HL-60 (cell line): Measurements from ENCODE around the gene NMUR2.

Source experiments
- DNase-seq, 2 experiments: peaks; one replicate each; pipeline ENCODE4 v3.0.0-alpha.2; 2010 to 2020; ENCODE audit warnings: low read depth in 1 of 2, low spot score in 1 of 2
- H3K27ac ChIP-seq: fragments of 250-450 bp; sonication (Bioruptor Pico); replicated peaks from 2 replicates; pipeline ENCODE4 v1.5.1; 2020; ENCODE audit warnings: mild to moderate bottlenecking, moderate library complexity
- H3K27me3 ChIP-seq: fragments of 250-450 bp; sonication (Bioruptor Pico); 2 replicates; pipeline ENCODE4 v1.5.1; 2021; ENCODE audit warnings: mild to moderate bottlenecking, moderate library complexity; ENCODE audit not compliant: insufficient read depth, poor library complexity, severe bottlenecking
- H3K4me3 ChIP-seq: replicated peaks from 2 replicates; pipeline ENCODE4 v1.5.1; 2011; ENCODE audit warnings: mild to moderate bottlenecking, control low read depth, low read length; ENCODE audit not compliant: insufficient read depth
- GABPA ChIP-seq: IDR thresholded peaks from 2 replicates; pipeline ENCODE4 v1.6.1; 2012; ENCODE audit warnings: low read depth
- POLR2AphosphoS5 ChIP-seq: IDR thresholded peaks from 2 replicates; pipeline ENCODE4 v1.6.1; 2012; ENCODE audit warnings: low read depth
- SPI1 ChIP-seq: IDR thresholded peaks from 2 replicates; pipeline ENCODE4 v1.6.1; 2012; ENCODE audit warnings: low read depth, mild to moderate bottlenecking, borderline replicate concordance
- TF ChIP-seq, protein P1 (sequence below): IDR thresholded peaks from 2 replicates; pipeline ENCODE4 v1.6.1; 2012; ENCODE audit warnings: low read depth; ENCODE audit not compliant: insufficient replicate concordance
- TF ChIP-seq, protein P2 (sequence below): IDR thresholded peaks from one replicate; pipeline ENCODE4 v1.5.1; 2011; ENCODE audit warnings: low read length, control low read depth, inconsistent platforms; ENCODE audit not compliant: insufficient read depth

Gene NMUR2

DNA sequence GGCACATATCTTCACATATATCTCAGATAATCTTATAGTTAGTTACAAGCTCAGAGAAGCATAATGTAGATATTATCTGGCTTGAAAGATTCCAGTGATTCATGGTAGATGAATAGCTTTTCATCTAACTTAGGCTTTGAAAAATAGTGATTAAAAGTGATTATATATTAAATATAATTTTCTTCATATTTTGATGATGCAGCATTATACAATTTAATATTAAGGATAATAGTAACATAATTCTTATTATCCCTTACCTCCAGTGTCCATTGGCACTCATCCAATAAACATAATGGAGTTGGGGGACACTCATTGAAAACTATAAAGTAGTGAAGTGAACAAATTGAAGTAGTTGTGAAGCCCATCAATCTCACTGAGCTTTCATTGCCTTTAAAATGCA is 35.8 kb downstream of the NMUR2 start:
- Histone ChIP-seq H3K27me3 (no peaks in the 10 kb centered on the region), H3K27ac (no peak overlapping the region), H3K4me3 (no peak overlapping the region)
- DNase-seq = no peak
- TF ChIP-seq GABPA = no peak
- TF ChIP-seq, protein P1, sequence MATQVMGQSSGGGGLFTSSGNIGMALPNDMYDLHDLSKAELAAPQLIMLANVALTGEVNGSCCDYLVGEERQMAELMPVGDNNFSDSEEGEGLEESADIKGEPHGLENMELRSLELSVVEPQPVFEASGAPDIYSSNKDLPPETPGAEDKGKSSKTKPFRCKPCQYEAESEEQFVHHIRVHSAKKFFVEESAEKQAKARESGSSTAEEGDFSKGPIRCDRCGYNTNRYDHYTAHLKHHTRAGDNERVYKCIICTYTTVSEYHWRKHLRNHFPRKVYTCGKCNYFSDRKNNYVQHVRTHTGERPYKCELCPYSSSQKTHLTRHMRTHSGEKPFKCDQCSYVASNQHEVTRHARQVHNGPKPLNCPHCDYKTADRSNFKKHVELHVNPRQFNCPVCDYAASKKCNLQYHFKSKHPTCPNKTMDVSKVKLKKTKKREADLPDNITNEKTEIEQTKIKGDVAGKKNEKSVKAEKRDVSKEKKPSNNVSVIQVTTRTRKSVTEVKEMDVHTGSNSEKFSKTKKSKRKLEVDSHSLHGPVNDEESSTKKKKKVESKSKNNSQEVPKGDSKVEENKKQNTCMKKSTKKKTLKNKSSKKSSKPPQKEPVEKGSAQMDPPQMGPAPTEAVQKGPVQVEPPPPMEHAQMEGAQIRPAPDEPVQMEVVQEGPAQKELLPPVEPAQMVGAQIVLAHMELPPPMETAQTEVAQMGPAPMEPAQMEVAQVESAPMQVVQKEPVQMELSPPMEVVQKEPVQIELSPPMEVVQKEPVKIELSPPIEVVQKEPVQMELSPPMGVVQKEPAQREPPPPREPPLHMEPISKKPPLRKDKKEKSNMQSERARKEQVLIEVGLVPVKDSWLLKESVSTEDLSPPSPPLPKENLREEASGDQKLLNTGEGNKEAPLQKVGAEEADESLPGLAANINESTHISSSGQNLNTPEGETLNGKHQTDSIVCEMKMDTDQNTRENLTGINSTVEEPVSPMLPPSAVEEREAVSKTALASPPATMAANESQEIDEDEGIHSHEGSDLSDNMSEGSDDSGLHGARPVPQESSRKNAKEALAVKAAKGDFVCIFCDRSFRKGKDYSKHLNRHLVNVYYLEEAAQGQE = no peak
- TF ChIP-seq SPI1 = no peak
- TF ChIP-seq POLR2AphosphoS5 = no peak
- TF ChIP-seq, protein P2, sequence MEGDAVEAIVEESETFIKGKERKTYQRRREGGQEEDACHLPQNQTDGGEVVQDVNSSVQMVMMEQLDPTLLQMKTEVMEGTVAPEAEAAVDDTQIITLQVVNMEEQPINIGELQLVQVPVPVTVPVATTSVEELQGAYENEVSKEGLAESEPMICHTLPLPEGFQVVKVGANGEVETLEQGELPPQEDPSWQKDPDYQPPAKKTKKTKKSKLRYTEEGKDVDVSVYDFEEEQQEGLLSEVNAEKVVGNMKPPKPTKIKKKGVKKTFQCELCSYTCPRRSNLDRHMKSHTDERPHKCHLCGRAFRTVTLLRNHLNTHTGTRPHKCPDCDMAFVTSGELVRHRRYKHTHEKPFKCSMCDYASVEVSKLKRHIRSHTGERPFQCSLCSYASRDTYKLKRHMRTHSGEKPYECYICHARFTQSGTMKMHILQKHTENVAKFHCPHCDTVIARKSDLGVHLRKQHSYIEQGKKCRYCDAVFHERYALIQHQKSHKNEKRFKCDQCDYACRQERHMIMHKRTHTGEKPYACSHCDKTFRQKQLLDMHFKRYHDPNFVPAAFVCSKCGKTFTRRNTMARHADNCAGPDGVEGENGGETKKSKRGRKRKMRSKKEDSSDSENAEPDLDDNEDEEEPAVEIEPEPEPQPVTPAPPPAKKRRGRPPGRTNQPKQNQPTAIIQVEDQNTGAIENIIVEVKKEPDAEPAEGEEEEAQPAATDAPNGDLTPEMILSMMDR = no peak

DNA sequence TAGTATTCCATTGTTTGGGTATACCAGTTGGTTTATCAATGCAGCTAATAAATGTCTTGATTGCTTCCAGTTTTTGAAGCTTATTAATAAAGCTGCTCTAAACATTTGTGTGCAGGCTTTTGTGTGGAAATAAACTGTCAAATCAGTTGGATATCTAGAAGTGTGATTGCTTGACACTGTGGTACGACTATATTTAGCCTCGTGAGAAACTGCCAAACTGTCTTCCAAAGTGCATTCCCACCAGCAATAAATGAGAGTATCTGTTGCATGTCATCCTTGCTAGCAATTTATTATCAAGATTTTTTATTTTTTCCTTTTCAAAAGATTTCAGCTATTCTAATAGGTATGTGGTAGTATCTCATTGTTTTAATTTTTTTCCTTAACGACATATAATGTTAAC is 37.5 kb downstream of the NMUR2 start:
- no peak for DNase-seq
- H3K27ac ChIP-seq = no peak overlapping the region
- H3K27me3 ChIP-seq = no peaks in the 10 kb centered on the region
- H3K4me3 ChIP-seq = no peak overlapping the region
- TF ChIP-seq POLR2AphosphoS5 = no peak
- no peak for TF ChIP-seq GABPA
- TF ChIP-seq, protein P1 = no peak
- TF ChIP-seq SPI1 = no peak

DNA sequence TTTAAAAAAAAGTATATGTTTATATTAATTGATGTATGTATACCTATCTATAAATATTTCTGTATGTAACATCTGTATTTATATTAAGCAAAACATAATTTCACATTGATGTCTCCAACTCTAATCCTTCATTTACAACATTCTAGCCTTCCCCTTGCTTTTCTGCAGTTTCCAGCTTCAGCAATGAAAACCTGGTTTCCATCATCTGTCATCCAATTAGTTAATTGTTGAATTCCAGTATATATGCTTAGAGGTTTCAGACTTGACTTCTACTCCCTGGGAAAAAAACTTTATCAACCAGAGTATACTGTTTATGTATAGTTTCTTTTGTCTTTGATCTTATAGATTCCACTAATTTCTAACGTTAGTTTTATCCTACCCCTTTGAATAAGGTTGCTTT is 38.4 kb downstream of the NMUR2 start:
- no peak overlapping the region for H3K4me3 ChIP-seq
- DNase-seq = no peak
- H3K27ac ChIP-seq = no peak overlapping the region
- TF ChIP-seq, protein P2 = no peak
- TF ChIP-seq, protein P1 = no peak
- TF ChIP-seq POLR2AphosphoS5 = no peak
- TF ChIP-seq SPI1 = no peak
- no peak for TF ChIP-seq GABPA
- H3K27me3 ChIP-seq = no peaks in the 10 kb centered on the region

DNA sequence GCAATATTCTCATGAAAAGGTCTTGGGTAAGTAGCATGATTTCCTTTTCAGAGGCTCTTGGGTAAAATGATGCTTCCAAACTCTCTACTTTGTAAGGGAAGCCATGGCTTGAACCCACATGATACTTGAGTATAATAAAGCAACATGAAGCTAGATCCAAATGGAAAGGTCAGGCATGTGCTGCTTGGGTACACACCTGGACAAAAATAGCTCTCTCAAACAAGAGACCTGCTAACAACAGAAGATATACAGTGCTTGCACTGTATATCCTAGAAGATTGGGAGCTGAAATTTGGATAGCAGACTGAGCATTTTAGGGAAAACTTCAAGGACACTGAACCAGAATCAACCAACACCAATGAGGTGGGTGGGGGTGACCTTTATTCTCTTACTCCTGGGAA is 40.2 kb downstream of the NMUR2 start:
- TF ChIP-seq GABPA = no peak
- TF ChIP-seq, protein P1 = no peak
- TF ChIP-seq SPI1 = no peak
- no peak for TF ChIP-seq POLR2AphosphoS5
- TF ChIP-seq, protein P2 = no peak
- DNase-seq = no peak
- Histone ChIP-seq H3K4me3 (no peak overlapping the region), H3K27me3 (no peaks in the 10 kb centered on the region), H3K27ac (no peak overlapping the region)
